GM12878 (cell line): Measurements from ENCODE around the gene RCBTB2. TPM values are rescaled to one million over a fixed set of nuclear protein-coding genes. Genes with fewer than 3 reads are reported as not detected.

ENCODE experiments used
- ATAC-seq: fragments of 200-7000 bp; cut with Tn5 transposase; 3 replicates; pipeline ENCODE4 v1.9.1; 2020; ENCODE audit warnings: mild to moderate bottlenecking, moderate library complexity
- BruUV-seq: library from RNA; stranded (reverse); fragments of 400-500 nt; replicated peaks from 2 replicates; lab custom pipeline; 2021; lab: Mats Ljungman, UMichigan
- CTCF ChIA-PET: fragments of 300-600 bp; sonication (Branson Sonifier 250); formaldehyde crosslinking; extraction: SDS; loops from one replicate; lab custom pipeline; 2021; ENCODE audit warnings: inconsistent platforms; lab: Yijun Ruan, JAX
- POLR2A ChIA-PET: fragments of 350-600 bp; formaldehyde crosslinking; extraction: SDS; loops from one replicate; lab custom pipeline; 2021; ENCODE audit warnings: inconsistent platforms; lab: Charles Lee
- RAD21 ChIA-PET: fragments of 300-600 bp; sonication (Branson Sonifier 250); formaldehyde crosslinking; loops from one replicate; lab custom pipeline; 2023; ENCODE audit warnings: antibody characterized with exemption; ENCODE audit not compliant: unreplicated experiment; lab: Charles Lee
- SMC1A ChIA-PET: fragments of 300-600 bp; sonication (Branson Sonifier 250); formaldehyde crosslinking; loops from one replicate; lab custom pipeline; 2023; ENCODE audit not compliant: unreplicated experiment, uncharacterized antibody; lab: Charles Lee
- DNase-seq: peaks from one replicate; pipeline ENCODE4 v3.0.0-alpha.2; 2011; ENCODE audit warnings: low read depth, low spot score
- FAIRE-seq: peaks from 3 replicates; lab custom pipeline; 2011; peaks lifted over from hg19 to GRCh38; lab: Jason Lieb, UNC
- H2AFZ ChIP-seq: 2 replicates; pipeline ENCODE4 v1.6.0; 2011; ENCODE audit warnings: low read depth, low read length, control low read depth; ENCODE audit not compliant: control insufficient read depth
- H3K27ac ChIP-seq: 2 replicates; pipeline ENCODE4 v1.5.1; 2011; ENCODE audit warnings: control low read depth; ENCODE audit not compliant: control insufficient read depth, insufficient read depth
- H3K27me3 ChIP-seq, 2 experiments: replicated peaks in 1 of 2; 2 replicates each; pipeline versions ENCODE4 v1.6.0 to v1.6.1; 2011; ENCODE audit warnings: low read length in 1 of 2; ENCODE audit not compliant: control insufficient read depth in 2 of 2, insufficient read depth in 2 of 2
- H3K36me3 ChIP-seq, 2 experiments: 2 replicates each; pipeline ENCODE4 v1.5.1; 2011; ENCODE audit warnings: low read length in 1 of 2; ENCODE audit not compliant: control insufficient read depth in 2 of 2, insufficient read depth in 2 of 2
- H3K4me1 ChIP-seq: 2 replicates; pipeline ENCODE4 v1.6.1; 2011; ENCODE audit warnings: mild to moderate bottlenecking, low read length, moderate library complexity, mixed read lengths; ENCODE audit not compliant: control insufficient read depth, insufficient read depth
- H3K4me2 ChIP-seq: 2 replicates; pipeline ENCODE4 v1.6.0; 2011; ENCODE audit warnings: control low read depth; ENCODE audit not compliant: control insufficient read depth, insufficient read depth
- H3K4me3 ChIP-seq: fragments of 200-600 bp; sonication (generic); 2 replicates; pipeline ENCODE4 v1.5.1; 2016
- H3K79me2 ChIP-seq: 2 replicates; pipeline ENCODE4 v1.6.0; 2011; ENCODE audit warnings: low read length; ENCODE audit not compliant: control insufficient read depth, insufficient read depth
- H3K9ac ChIP-seq: 2 replicates; pipeline ENCODE4 v1.8.0; 2011; ENCODE audit warnings: low read length, control low read depth, mixed read lengths; ENCODE audit not compliant: control insufficient read depth, insufficient read depth
- H3K9me3 ChIP-seq: replicated peaks from 3 replicates; pipeline ENCODE4 v1.5.1; 2011; ENCODE audit warnings: mild to moderate bottlenecking, low read length; ENCODE audit not compliant: control insufficient read depth, insufficient read depth
- H4K20me1 ChIP-seq: 2 replicates; pipeline ENCODE4 v1.6.0; 2011; ENCODE audit not compliant: control insufficient read depth, insufficient read depth
- GATAD2B ChIP-seq: fragments of 450-650 bp; conservative IDR thresholded peaks from 2 replicates; pipeline ENCODE4 v1.6.1; 2017; ENCODE audit warnings: low read depth, mild to moderate bottlenecking, moderate library complexity
- IKZF1 ChIP-seq: fragments of 450-650 bp; conservative IDR thresholded peaks from 2 replicates; pipeline ENCODE4 v1.6.1; 2017; ENCODE audit warnings: antibody characterized with exemption, mild to moderate bottlenecking
- JUNB ChIP-seq: IDR thresholded peaks from 2 replicates; pipeline ENCODE4 v1.6.1; 2016; ENCODE audit warnings: antibody characterized with exemption, mild to moderate bottlenecking
- JUND ChIP-seq: IDR thresholded peaks from 2 replicates; pipeline ENCODE4 v1.6.1; 2012; ENCODE audit warnings: low read depth, mild to moderate bottlenecking, low read length, improper control_type of control experiment, moderate library complexity
- NFYA ChIP-seq: IDR thresholded peaks from 2 replicates; pipeline ENCODE4 v1.6.1; 2011; ENCODE audit warnings: low read depth, mild to moderate bottlenecking, low read length, improper control_type of control experiment, borderline replicate concordance
- RCOR1 ChIP-seq: conservative IDR thresholded peaks from 2 replicates; pipeline ENCODE4 v1.6.1; 2012; ENCODE audit warnings: low read depth, low read length, improper control_type of control experiment
- TCF7 ChIP-seq: IDR thresholded peaks from 2 replicates; pipeline ENCODE4 v1.6.1; 2014; ENCODE audit warnings: antibody characterized with exemption, borderline replicate concordance
- ZNF207 ChIP-seq: fragments of 450-650 bp; IDR thresholded peaks from 2 replicates; pipeline ENCODE4 v1.6.1; 2014; ENCODE audit warnings: antibody characterized with exemption, mild to moderate bottlenecking, borderline replicate concordance
- WGBS: methylation state at CpG from one replicate; pipeline ENCODE4 v1.1.6; 2016; ENCODE audit warnings: low lambda C conversion rate; ENCODE audit not compliant: insufficient replicate concordance, insufficient coverage; ENCODE audit errors: missing lambda C conversion rate; 5-methylcytosine and 5-hydroxymethylcytosine counted together
- in situ Hi-C: fragments of 300-500 bp; cut with MboI; formaldehyde crosslinking; loops from 9 replicates; pipeline ENCODE4 v1.14.3; 2018; ENCODE audit warnings: mixed read lengths
- intact Hi-C: fragments of 100-400 bp; cut with micrococcal nuclease; formaldehyde crosslinking; loops from one replicate; pipeline ENCODE4 v1.14.2; 2022; ENCODE audit not compliant: unreplicated experiment
- polyA plus RNA-seq, 11 experiments: library from polyadenylated mRNA; depleted of rRNA in 4 of 11; unstranded in 6 of 11; stranded (reverse) in 5 of 11; fragments of >200 nt; fragmentation: Nextera tagmentation in 4 of 11; fragmentation: Illumina TruSeq in 1 of 11; extraction: Ambion mirVana in 4 of 11; extraction: Trizol in 1 of 11; gene quantifications; 1 replicate in 1 of 11; 2 replicates in 10 of 11; pipeline versions ENCODE4 v1.2.1 to v1.2.3, GENCODE V29; 2011 to 2016; ENCODE audit warnings: inconsistent platforms in 2 of 11, missing spikeins in 2 of 11, low read depth in 1 of 11
- total RNA-seq, 4 experiments: library from RNA; depleted of rRNA in 3 of 4; stranded (reverse); fragments of >200 nt in 3 of 4; fragmentation: Illumina TruSeq in 1 of 4; extraction: Trizol in 1 of 4; gene quantifications; 2 replicates each; pipeline versions ENCODE4 v1.2.1 to v1.2.3, GENCODE V29; 2013 to 2021
- TF ChIP-seq, protein P1 (sequence below): IDR thresholded peaks from 2 replicates; pipeline ENCODE4 v1.6.1; 2011; ENCODE audit warnings: low read depth, mild to moderate bottlenecking, low read length, moderate library complexity, borderline replicate concordance; ENCODE audit errors: extremely low read depth
- TF ChIP-seq, protein P2 (sequence below): IDR thresholded peaks from 2 replicates; pipeline ENCODE4 v1.6.1; 2012; ENCODE audit warnings: low read depth, low read length, improper control_type of control experiment
- TF ChIP-seq, protein P3 (sequence below): fragments of 450-650 bp; conservative IDR thresholded peaks from 2 replicates; pipeline ENCODE4 v1.6.1; 2017; ENCODE audit warnings: mild to moderate bottlenecking, moderate library complexity
- TF ChIP-seq, protein P4 (sequence below): fragments of 150-350 bp; IDR thresholded peaks from 2 replicates; pipeline ENCODE4 v1.6.1; 2016; ENCODE audit warnings: low read depth, low read length

The RCBTB2 gene
- total and polyA plus RNA-seq, 10 of the 15 experiments (the other 5 are each of a cell fraction or from before 2014, with no cell fraction given), result 5.0 to 16.0 (median 8.5) TPM

DNA sequence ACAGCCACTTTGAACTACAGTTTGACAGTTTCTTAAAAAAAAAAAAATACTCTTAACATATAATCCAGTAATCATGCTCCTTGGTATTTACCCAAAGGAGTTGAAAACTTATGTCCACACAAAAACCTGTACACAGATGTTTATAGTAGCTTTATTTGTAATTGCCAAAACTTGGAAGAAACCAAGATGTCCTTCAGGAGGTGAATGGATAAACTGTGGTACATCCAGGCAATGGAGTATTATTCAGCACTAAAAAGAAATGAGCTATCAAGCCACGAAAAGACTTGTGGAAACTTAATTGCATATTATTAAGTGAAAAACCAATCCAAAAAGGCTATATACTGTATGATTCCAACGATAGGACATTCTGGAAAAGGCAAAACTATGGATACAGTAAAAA lies 44.9 kb downstream of the RCBTB2 start:
- Histone ChIP-seq H3K9ac (no peak overlapping the region), H3K27me3 (no peaks in the 10 kb centered on the region)
- no peak for FAIRE-seq
- no peak for TF ChIP-seq IKZF1
- TF ChIP-seq, protein P1, sequence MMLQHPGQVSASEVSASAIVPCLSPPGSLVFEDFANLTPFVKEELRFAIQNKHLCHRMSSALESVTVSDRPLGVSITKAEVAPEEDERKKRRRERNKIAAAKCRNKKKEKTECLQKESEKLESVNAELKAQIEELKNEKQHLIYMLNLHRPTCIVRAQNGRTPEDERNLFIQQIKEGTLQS, result no peak
- TF ChIP-seq, protein P2, sequence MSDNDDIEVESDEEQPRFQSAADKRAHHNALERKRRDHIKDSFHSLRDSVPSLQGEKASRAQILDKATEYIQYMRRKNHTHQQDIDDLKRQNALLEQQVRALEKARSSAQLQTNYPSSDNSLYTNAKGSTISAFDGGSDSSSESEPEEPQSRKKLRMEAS, result no peak
- no peak for TF ChIP-seq TCF7
- TF ChIP-seq GATAD2B, result no peak
- TF ChIP-seq, protein P3, sequence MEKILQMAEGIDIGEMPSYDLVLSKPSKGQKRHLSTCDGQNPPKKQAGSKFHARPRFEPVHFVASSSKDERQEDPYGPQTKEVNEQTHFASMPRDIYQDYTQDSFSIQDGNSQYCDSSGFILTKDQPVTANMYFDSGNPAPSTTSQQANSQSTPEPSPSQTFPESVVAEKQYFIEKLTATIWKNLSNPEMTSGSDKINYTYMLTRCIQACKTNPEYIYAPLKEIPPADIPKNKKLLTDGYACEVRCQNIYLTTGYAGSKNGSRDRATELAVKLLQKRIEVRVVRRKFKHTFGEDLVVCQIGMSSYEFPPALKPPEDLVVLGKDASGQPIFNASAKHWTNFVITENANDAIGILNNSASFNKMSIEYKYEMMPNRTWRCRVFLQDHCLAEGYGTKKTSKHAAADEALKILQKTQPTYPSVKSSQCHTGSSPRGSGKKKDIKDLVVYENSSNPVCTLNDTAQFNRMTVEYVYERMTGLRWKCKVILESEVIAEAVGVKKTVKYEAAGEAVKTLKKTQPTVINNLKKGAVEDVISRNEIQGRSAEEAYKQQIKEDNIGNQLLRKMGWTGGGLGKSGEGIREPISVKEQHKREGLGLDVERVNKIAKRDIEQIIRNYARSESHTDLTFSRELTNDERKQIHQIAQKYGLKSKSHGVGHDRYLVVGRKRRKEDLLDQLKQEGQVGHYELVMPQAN, result no peak
- TF ChIP-seq JUND, result no peak
- TF ChIP-seq, protein P4, sequence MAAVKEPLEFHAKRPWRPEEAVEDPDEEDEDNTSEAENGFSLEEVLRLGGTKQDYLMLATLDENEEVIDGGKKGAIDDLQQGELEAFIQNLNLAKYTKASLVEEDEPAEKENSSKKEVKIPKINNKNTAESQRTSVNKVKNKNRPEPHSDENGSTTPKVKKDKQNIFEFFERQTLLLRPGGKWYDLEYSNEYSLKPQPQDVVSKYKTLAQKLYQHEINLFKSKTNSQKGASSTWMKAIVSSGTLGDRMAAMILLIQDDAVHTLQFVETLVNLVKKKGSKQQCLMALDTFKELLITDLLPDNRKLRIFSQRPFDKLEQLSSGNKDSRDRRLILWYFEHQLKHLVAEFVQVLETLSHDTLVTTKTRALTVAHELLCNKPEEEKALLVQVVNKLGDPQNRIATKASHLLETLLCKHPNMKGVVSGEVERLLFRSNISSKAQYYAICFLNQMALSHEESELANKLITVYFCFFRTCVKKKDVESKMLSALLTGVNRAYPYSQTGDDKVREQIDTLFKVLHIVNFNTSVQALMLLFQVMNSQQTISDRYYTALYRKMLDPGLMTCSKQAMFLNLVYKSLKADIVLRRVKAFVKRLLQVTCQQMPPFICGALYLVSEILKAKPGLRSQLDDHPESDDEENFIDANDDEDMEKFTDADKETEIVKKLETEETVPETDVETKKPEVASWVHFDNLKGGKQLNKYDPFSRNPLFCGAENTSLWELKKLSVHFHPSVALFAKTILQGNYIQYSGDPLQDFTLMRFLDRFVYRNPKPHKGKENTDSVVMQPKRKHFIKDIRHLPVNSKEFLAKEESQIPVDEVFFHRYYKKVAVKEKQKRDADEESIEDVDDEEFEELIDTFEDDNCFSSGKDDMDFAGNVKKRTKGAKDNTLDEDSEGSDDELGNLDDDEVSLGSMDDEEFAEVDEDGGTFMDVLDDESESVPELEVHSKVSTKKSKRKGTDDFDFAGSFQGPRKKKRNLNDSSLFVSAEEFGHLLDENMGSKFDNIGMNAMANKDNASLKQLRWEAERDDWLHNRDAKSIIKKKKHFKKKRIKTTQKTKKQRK, result no peak
- TF ChIP-seq JUNB, result no peak
- TF ChIP-seq NFYA, result no peak
- no peak for TF ChIP-seq ZNF207
- TF ChIP-seq RCOR1, result no peak
- TF ChIP-seq, all 136 proteins: peak for 0
- DNase-seq (no peak), ATAC-seq (no peak)
- Histone ChIP-seq H3K4me2 (peak overlapping the region; percentile 92), H3K4me3 (no peak overlapping the region), H3K36me3 (peaks cover 0 to 7% of the 10 kb centered on the region in 2 experiments; a peak in 1 of 4 replicates), H3K27ac (0 out of 2 replicates have a peak overlapping the region, but pooled peaks have one; percentile 91), H2AFZ (no peak overlapping the region), H3K79me2 (peaks cover 29% of the 10 kb centered on the region), H3K9me3 (no peaks in the 10 kb centered on the region; the same call in 1 of the 3 replicates), H4K20me1 (no peaks in the 10 kb centered on the region), H3K4me1 (peaks cover 54% of the 10 kb centered on the region)
- ChIA-PET CTCF (no interaction called here), POLR2A (no interaction called here), SMC1A (interaction anchor here (0.6 to 1.2 kb wide), 4 partner anchors 11 to 83 kb away, joined by 3 to 4 read pairs (median 3); no protein-coding TSS in a partner anchor), RAD21 (interaction anchor here (2.1 kb wide), 1 partner anchor 45 kb away, joined by 4 read pairs; the partner anchor contains the start of gene RCBTB2)
- in situ Hi-C loops, result no loop called here
- no TSS peak for BruUV-seq
- WGBS, result 95% methylated on average over 2 of the region's 2 CpGs
- intact Hi-C loops, result no loop called here
